Ovary (tissue), 3 donors: Measurements from ENCODE around the gene TMEM271.

Source experiments
- CTCF ChIP-seq, 3 donors: fragments of 450-650 bp in 2 of 3; fragments of 200-600 bp in 1 of 3; IDR thresholded peaks; one replicate each; pipeline versions ENCODE4 v1.5.1 to v1.8.0; 2016 to 2022; ENCODE audit warnings: antibody characterized with exemption in 3 of 3, mild to moderate bottlenecking in 1 of 3
- EP300 ChIP-seq: sonication (generic); formaldehyde crosslinking; IDR thresholded peaks from one replicate; pipeline ENCODE4 v1.6.1; 2017; ENCODE audit warnings: antibody characterized with exemption
- POLR2A ChIP-seq: fragments of 450-650 bp; IDR thresholded peaks from one replicate; pipeline ENCODE4 v1.6.1; 2017; ENCODE audit warnings: antibody characterized with exemption, mild to moderate bottlenecking, moderate library complexity
- donor health status: DM: no; HTN: no; CAD: no.

GRCh38 chr4:613126-613525 is 37.0 kb upstream of the TMEM271 start:
- TF ChIP-seq EP300 (no peak), CTCF (IDR thresholded peaks at IDR 0.05) (no peak), POLR2A (no peak)
